Fibroblast of peridontal ligament (primary cell): ENCODE data around the gene DEDD.
A peak's percentile ranks its signal among the peaks of the same experiment; 100 is the strongest.
"Not testable (repeated sequence)": the region's sequence is repeated elsewhere in the genome, so short reads cannot be mapped to it uniquely, and the experiment has no call there.

Experiments used
- DNase-seq: peaks from one replicate; pipeline ENCODE4 v3.0.0-alpha.2; 2010; ENCODE audit errors: extremely low read depth

The DEDD gene

GRCh38 chr1:161127649-161128048 lies 4.8 kb downstream of the DEDD start:
- DNase-seq = no peak

GRCh38 chr1:161122967-161123366 lies 9.5 kb downstream of the DEDD start:
- DNase-seq = no peak

GRCh38 chr1:161121834-161122233 lies 10.6 kb downstream of the DEDD start:
- DNase-seq = no peak

- no peak for DNase-seq
These were observed 11.3 kb downstream of the DEDD start for GRCh38 chr1:161121042-161121650.

- DNase-seq = peak; percentile 69
These were observed 13.2 kb downstream of the DEDD start for GRCh38 chr1:161119092-161119903.

GRCh38 chr1:161117759-161118581 lies 14.5 kb downstream of the DEDD start, which contains the start of the genes NIT1 and PFDN2:
NIT1 (plus strand) TSS chr1:161118105; CDS start chr1:161118177, 72 bp downstream.
PFDN2 (minus strand) TSS chr1:161118037; CDS start chr1:161118026, 11 bp downstream.
- peak; percentile 74 for DNase-seq

GRCh38 chr1:161115961-161116360 lies 16.5 kb downstream of the DEDD start:
- not testable (repeated sequence) for DNase-seq

GRCh38 chr1:161115132-161115711 lies 17.2 kb downstream of the DEDD start:
- DNase-seq = peak; percentile 37

- no peak for DNase-seq
These were observed 17.9 kb downstream of the DEDD start for GRCh38 chr1:161114556-161114955.

- no peak for DNase-seq
These were observed 18.6 kb downstream of the DEDD start for GRCh38 chr1:161113915-161114314.

GRCh38 chr1:161111527-161111926 lies 20.9 kb downstream of the DEDD start:
- no peak for DNase-seq

- DNase-seq = no peak
These were observed 21.4 kb downstream of the DEDD start for GRCh38 chr1:161111117-161111516.

- DNase-seq = no peak
These were observed 26.0 kb downstream of the DEDD start for GRCh38 chr1:161106431-161106830.

GRCh38 chr1:161100556-161100955 lies 31.9 kb downstream of the DEDD start:
- DNase-seq = no peak

- no peak for DNase-seq
These were observed 33.2 kb downstream of the DEDD start for GRCh38 chr1:161099090-161099802.

GRCh38 chr1:161098210-161099068 lies 34.0 kb downstream of the DEDD start, which contains the start of gene KLHDC9:
KLHDC9 (plus strand) TSS chr1:161098361; CDS start chr1:161098536, 175 bp downstream.
- DNase-seq = peak; percentile 60

- peak; percentile 82 for DNase-seq
These were observed 35.9 kb downstream of the DEDD start for GRCh38 chr1:161096530-161096929.

- DNase-seq = no peak
These were observed 36.5 kb downstream of the DEDD start for GRCh38 chr1:161096015-161096414.

GRCh38 chr1:161095230-161095629 lies 37.2 kb downstream of the DEDD start:
- no peak for DNase-seq

- DNase-seq = no peak
These were observed 38.0 kb downstream of the DEDD start for GRCh38 chr1:161094481-161094880.
